Chondrocyte (in vitro differentiated cells): Measurements from ENCODE around the gene ADAMTS7. TPM values are rescaled to one million over a fixed set of nuclear protein-coding genes. Genes with fewer than 3 reads are reported as not detected.
"Not testable (repeated sequence)": the region's sequence is repeated elsewhere in the genome, so short reads cannot be mapped to it uniquely, and the experiment has no call there.

Experiments
- DNase-seq: peaks from one replicate; pipeline ENCODE4 v3.0.0; 2021; ENCODE audit warnings: mixed read lengths, low spot score
- H3K27ac Mint-ChIP-seq: one replicate; pipeline ENCODE4 v1.8.0; 2021; ENCODE audit warnings: mild to moderate bottlenecking, moderate library complexity, mixed read lengths; ENCODE audit not compliant: unreplicated experiment
- H3K27me3 Mint-ChIP-seq: 2 replicates; pipeline ENCODE4 v1.8.0; 2021; ENCODE audit warnings: low read depth, mixed read lengths
- H3K36me3 Mint-ChIP-seq: 2 replicates; pipeline ENCODE4 v1.8.0; 2021; ENCODE audit warnings: low read depth, mixed read lengths
- H3K4me1 Mint-ChIP-seq: 2 replicates; pipeline ENCODE4 v1.8.0; 2021; ENCODE audit warnings: low read depth, mild to moderate bottlenecking, mixed read lengths
- H3K4me3 Mint-ChIP-seq: one replicate; pipeline ENCODE4 v1.8.0; 2021; ENCODE audit warnings: mild to moderate bottlenecking, moderate library complexity, mixed read lengths; ENCODE audit not compliant: unreplicated experiment
- H3K9me3 Mint-ChIP-seq: 2 replicates; pipeline ENCODE4 v1.8.0; 2021; ENCODE audit warnings: low read depth, mixed read lengths
- total RNA-seq: library from RNA; stranded (reverse); gene quantifications from 3 replicates; pipeline ENCODE4 v1.2.1, GENCODE V29; 2021
- TF ChIP-seq, protein P1 (sequence below): fragments of 200-600 bp; sonication (generic); IDR thresholded peaks from 2 replicates; pipeline ENCODE4 v1.5.0; 2021; ENCODE audit warnings: antibody characterized with exemption, mild to moderate bottlenecking, moderate library complexity

ADAMTS7 gene
- total RNA-seq, 1 donor from 2014 or later = 111 TPM

DNA sequence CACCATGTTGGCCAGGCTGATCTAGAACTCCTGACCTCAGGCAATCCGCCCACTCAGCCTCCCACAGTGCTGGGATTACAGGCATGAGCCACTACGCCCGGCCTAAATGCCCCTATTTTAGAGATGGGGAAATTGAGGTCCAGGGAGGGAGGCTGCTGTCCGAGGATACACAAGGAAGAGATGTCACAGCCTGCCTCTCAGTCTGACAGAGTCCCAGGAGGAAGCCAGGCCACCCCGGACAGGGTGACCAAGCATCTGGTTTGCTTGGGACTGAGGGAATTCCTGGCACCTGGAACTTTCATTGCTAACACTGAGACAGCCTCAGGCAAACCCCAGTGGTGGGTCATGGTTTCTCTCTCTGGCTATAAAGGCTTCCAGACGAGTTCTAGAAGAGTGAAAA is 30.6 kb upstream of the ADAMTS7 start:
- no peak overlapping the region for H3K27ac Mint-ChIP-seq
- DNase-seq = no peak
- H3K27me3 Mint-ChIP-seq = peaks cover 2% of the 10 kb centered on the region
- H3K9me3 Mint-ChIP-seq = no peaks in the 10 kb centered on the region
- TF ChIP-seq, protein P1, sequence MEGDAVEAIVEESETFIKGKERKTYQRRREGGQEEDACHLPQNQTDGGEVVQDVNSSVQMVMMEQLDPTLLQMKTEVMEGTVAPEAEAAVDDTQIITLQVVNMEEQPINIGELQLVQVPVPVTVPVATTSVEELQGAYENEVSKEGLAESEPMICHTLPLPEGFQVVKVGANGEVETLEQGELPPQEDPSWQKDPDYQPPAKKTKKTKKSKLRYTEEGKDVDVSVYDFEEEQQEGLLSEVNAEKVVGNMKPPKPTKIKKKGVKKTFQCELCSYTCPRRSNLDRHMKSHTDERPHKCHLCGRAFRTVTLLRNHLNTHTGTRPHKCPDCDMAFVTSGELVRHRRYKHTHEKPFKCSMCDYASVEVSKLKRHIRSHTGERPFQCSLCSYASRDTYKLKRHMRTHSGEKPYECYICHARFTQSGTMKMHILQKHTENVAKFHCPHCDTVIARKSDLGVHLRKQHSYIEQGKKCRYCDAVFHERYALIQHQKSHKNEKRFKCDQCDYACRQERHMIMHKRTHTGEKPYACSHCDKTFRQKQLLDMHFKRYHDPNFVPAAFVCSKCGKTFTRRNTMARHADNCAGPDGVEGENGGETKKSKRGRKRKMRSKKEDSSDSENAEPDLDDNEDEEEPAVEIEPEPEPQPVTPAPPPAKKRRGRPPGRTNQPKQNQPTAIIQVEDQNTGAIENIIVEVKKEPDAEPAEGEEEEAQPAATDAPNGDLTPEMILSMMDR = no peak
- H3K36me3 Mint-ChIP-seq = no peaks in the 10 kb centered on the region
- H3K4me3 Mint-ChIP-seq = no peak overlapping the region
- peaks cover 25% of the 10 kb centered on the region for H3K4me1 Mint-ChIP-seq

DNA sequence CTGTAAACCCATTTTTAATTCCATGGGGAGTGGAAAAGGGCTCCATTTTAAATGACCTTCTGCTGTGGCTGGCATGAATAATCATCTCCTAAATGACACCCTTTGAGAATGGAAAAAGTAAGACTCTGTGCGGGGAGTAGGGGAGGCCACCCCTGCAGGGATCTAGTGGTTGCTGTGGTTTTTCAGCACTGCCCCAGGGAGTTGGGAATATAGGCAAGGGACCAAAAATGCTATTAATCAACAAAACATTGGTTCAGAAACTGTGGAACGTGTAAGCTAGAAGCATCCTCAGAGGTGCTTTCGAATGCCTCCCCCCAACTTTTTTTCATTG is 30.1 kb upstream of the ADAMTS7 start:
- no peaks in the 10 kb centered on the region for H3K36me3 Mint-ChIP-seq
- peaks cover 2% of the 10 kb centered on the region for H3K27me3 Mint-ChIP-seq
- H3K9me3 Mint-ChIP-seq = no peaks in the 10 kb centered on the region
- DNase-seq = no peak
- TF ChIP-seq, protein P1 = no peak
- no peak overlapping the region for H3K4me3 Mint-ChIP-seq
- H3K4me1 Mint-ChIP-seq = peaks cover 25% of the 10 kb centered on the region
- no peak overlapping the region for H3K27ac Mint-ChIP-seq

DNA sequence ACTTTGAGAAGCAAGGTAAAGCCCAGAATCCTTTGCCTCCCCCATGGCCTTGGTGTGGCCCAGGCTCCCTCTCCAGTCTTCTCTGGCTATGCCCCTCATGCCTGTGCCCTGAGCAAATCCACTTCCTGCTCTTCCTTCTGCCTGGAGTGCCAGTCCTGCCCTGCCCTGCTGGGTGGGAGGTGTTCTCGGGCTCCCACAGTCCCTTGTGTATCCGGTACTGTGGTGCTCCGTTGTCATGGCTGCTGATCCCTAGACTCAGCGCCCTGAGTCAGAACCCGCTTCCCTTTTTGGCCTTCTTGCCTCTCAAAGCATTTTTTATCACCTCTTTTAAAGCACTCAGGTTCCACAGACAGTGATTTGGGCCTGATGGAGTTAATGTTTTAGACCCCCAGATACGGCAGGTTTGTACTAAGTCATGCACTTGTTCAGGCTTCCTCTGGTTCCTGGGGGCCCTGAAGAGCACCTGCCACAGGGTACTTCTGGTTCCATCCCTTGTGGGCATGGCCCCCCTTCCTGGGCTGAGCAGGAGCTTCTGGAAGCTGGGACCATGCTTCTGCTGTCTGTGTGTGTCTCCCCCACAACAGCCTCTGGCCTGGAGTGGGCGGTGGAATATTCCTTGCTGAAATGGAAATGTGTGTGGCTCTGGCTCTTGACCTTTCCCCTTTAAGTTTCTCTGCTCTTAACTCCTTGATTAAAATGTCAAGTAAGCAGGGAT is 29.6 kb upstream of the ADAMTS7 start:
- H3K4me3 Mint-ChIP-seq = no peak overlapping the region
- H3K9me3 Mint-ChIP-seq = no peaks in the 10 kb centered on the region
- H3K36me3 Mint-ChIP-seq = peaks cover 2% of the 10 kb centered on the region
- no peak overlapping the region for H3K27ac Mint-ChIP-seq
- DNase-seq = no peak
- TF ChIP-seq, protein P1 = no peak
- peaks cover 2% of the 10 kb centered on the region for H3K27me3 Mint-ChIP-seq
- H3K4me1 Mint-ChIP-seq = peaks cover 25% of the 10 kb centered on the region

DNA sequence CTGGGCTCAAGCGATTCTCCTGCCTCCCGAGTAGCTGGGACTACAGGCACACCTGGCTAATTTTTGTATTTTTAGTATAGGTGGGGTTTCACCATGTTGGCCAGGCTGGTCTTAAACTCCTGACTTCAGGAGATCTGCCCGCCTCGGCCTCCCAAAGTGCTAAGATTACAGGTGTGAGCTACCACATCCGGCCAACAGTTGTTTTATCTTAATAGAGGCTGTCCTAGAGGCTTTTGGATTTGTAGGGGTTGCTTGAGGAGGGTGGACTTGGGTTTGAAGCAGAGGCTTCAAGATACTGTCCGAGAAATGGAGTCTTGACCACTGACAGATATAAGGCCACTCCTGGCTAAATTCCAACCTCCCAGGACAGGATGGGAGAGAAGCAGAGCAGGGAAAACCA is 27.9 kb upstream of the ADAMTS7 start:
- not testable (repeated sequence) for H3K4me3 Mint-ChIP-seq, H3K27ac Mint-ChIP-seq, DNase-seq, H3K36me3 Mint-ChIP-seq, H3K27me3 Mint-ChIP-seq, H3K9me3 Mint-ChIP-seq
- peaks cover 25% of the 10 kb centered on the region for H3K4me1 Mint-ChIP-seq

DNA sequence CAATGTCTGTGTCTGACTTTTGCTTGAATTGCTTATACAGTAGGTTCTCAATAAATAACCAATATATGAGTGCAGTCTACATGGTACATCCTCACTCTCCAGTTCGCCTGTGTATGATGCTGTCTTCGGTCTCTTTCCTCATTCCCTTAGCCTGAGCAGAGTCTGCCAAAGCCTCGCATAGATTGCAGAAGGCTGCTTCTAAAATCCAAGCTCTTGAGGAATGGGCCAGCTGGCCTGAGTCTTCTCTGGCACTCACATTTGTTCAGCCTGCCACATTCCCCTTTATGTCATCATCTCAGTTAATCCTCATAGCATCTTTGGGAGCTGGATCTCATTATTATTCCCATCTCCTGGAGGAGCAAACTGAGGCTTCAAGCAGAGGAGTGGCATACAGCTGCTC is 27.2 kb upstream of the ADAMTS7 start:
- H3K36me3 Mint-ChIP-seq = peaks cover 2% of the 10 kb centered on the region
- H3K4me3 Mint-ChIP-seq = no peak overlapping the region
- peaks cover 25% of the 10 kb centered on the region for H3K4me1 Mint-ChIP-seq
- no peak overlapping the region for H3K27ac Mint-ChIP-seq
- peaks cover 2% of the 10 kb centered on the region for H3K27me3 Mint-ChIP-seq
- TF ChIP-seq, protein P1 = no peak
- H3K9me3 Mint-ChIP-seq = no peaks in the 10 kb centered on the region
- DNase-seq = no peak

DNA sequence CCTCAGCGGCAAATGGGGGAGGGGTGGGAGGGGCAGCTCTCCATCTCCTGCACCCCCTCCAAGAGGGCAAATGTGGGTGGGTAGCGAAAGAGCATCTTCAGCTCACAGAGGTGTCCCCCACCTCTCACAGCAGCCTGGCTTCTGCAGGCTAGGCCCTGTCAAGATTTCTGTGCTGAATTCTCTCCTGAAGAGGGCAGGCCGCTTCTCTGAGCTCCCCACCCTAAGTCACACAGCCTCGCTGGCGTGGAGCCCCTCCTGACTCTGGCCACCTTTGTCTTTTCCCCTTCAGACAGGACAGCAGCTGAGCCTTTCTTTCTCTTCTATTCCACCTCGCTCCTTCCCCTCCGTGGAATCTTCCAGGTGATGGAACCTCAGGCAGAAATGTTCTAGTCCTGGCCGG is 26.3 kb upstream of the ADAMTS7 start:
- no peak for DNase-seq
- H3K4me1 Mint-ChIP-seq = peaks cover 25% of the 10 kb centered on the region
- H3K27ac Mint-ChIP-seq = no peak overlapping the region
- peaks cover 3% of the 10 kb centered on the region for H3K27me3 Mint-ChIP-seq
- H3K4me3 Mint-ChIP-seq = no peak overlapping the region
- H3K36me3 Mint-ChIP-seq = peaks cover 2% of the 10 kb centered on the region
- H3K9me3 Mint-ChIP-seq = no peaks in the 10 kb centered on the region
- TF ChIP-seq, protein P1 = no peak
